ENCODE results near the gene NME3. TPM values are rescaled to one million over a fixed set of nuclear protein-coding genes. Genes with fewer than 3 reads are reported as not detected.

NME3 gene
- total RNA-seq, result 32.7 and 53.0 TPM in 2 replicates

GRCh38 chr16:1771188-1771863, at the start of gene NME3:
Gene NME3 (minus strand): TSS chr16:1771543. CDS start chr16:1771534, 9 bp downstream.

DNA sequence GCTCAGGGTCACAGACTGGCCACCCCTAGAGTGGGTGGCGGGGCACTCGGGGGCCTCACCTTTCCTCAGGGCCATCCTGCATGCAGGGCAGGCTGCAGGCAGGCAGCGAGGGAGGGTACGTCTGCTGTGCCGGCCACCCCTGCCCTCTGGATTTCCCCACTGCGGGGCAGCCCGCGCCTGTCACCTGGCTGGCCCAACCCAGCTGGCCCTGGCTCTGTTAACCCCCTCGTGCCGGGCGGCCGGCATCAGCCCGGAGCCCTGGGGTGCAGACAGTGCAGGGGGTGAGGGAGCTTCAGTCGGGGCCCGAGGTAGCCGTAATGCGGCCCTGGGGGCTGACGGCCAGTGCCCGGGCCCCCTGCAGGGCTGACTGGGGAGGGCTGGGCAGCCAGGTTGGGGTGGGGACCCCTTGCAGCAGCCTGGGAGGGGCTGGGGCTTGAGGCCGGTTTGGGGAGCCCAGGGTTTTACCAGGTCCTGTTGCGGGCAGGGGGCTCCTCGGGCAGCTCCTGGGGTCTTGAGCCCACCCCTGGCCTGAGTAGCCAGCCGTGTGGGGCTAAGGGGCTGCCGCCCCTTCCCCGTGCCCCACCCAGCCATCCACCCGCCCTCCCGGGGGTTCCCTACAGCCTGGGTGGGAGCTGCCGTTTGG, 22.4 kb upstream of the NME3 start, which contains the start of gene IGFALS:
Gene IGFALS, minus strand, starts transcription at position 128 of the 643 bp plus-strand sequence. Its CDS starts 53 bp downstream, at position 75.

GRCh38 chr16:1782408-1783264, 11.3 kb upstream of the NME3 start, which contains the start of the genes NUBP2 and SPSB3:
Gene NUBP2 (plus strand): TSS chr16:1782960. CDS start chr16:1783021, 61 bp downstream.
Gene SPSB3 (minus strand): TSS chr16:1782571. CDS start chr16:1781483, 1,088 bp downstream.

GRCh38 chr16:1772908-1773702, 1.8 kb upstream of the NME3 start, which contains the start of gene MRPS34:
Gene MRPS34 (minus strand): TSS chr16:1773134. CDS start chr16:1773119, 15 bp downstream.

GRCh38 chr16:1772362-1772907, 1.1 kb upstream of the NME3 start, which contains the start of gene EME2:
Gene EME2 (plus strand): TSS chr16:1772810. CDS start chr16:1773228, 418 bp downstream.

Other genes starting within 250 kb of the NME3 start
- gene TMEM204, start 237.9 kb downstream of the NME3 start, total RNA-seq, result 19.4 and 26.6 TPM in 2 replicates
- 17.3 and 26.7 TPM in 2 replicates for gene IFT140, start 159.5 kb downstream of the NME3 start, total RNA-seq
- gene CRAMP1, start 159.2 kb downstream of the NME3 start, total RNA-seq, result 8.2 and 9.1 TPM in 2 replicates
- gene JPT2, start 93.3 kb downstream of the NME3 start, total RNA-seq, result 42.3 and 45.2 TPM in 2 replicates
- 26.4 and 46.4 TPM in 2 replicates for gene MAPK8IP3, start 65.3 kb downstream of the NME3 start, total RNA-seq
- gene EME2, start 1.3 kb upstream of the NME3 start, total RNA-seq, result 4.7 and 11.7 TPM in 2 replicates
- 107 and 111 TPM in 2 replicates for gene MRPS34, start 1.6 kb upstream of the NME3 start, total RNA-seq
- gene SPSB3, start 11.0 kb upstream of the NME3 start, total RNA-seq, result 38.5 and 53.4 TPM in 2 replicates
- gene NUBP2, start 11.4 kb upstream of the NME3 start, total RNA-seq, result 73.8 and 74.3 TPM in 2 replicates
- gene IGFALS, start 22.2 kb upstream of the NME3 start, total RNA-seq, result not detected in 2 replicates
- gene HAGH, start 55.3 kb upstream of the NME3 start, total RNA-seq, result 74.0 and 91.0 TPM in 2 replicates
- gene FAHD1, start 55.7 kb upstream of the NME3 start, total RNA-seq, result 132 and 143 TPM in 2 replicates
- under 0.01 TPM in 1 of 2 replicates, not detected in the other for gene MEIOB, start 100.6 kb upstream of the NME3 start, total RNA-seq
- not detected in 2 replicates for gene HS3ST6, start 146.9 kb upstream of the NME3 start, total RNA-seq
- gene MSRB1, start 171.7 kb upstream of the NME3 start, total RNA-seq, result 5.8 and 8.2 TPM in 2 replicates
- not detected in 2 replicates for gene RPL3L, start 183.1 kb upstream of the NME3 start, total RNA-seq
- 149 and 206 TPM in 2 replicates for gene NDUFB10, start 188.0 kb upstream of the NME3 start, total RNA-seq
- 3,397 and 3,624 TPM in 2 replicates for gene RPS2, start 193.3 kb upstream of the NME3 start, total RNA-seq
- gene RNF151, start 195.3 kb upstream of the NME3 start, total RNA-seq, result not detected in 2 replicates
- gene TBL3, start 200.5 kb upstream of the NME3 start, total RNA-seq, result 45.6 and 49.4 TPM in 2 replicates
- not detected in 2 replicates for gene NOXO1, start 209.9 kb upstream of the NME3 start, total RNA-seq
- 12.8 and 14.6 TPM in 2 replicates for gene GFER, start 212.7 kb upstream of the NME3 start, total RNA-seq
- 2.0 and 2.9 TPM in 2 replicates for gene SYNGR3, start 218.4 kb upstream of the NME3 start, total RNA-seq
- 17.7 and 23.6 TPM in 2 replicates for gene ZNF598, start 238.3 kb upstream of the NME3 start, total RNA-seq
- 0.18 and 0.38 TPM in 2 replicates for gene NPW, start 248.2 kb upstream of the NME3 start, total RNA-seq